GM20000 (cell line): ENCODE measurements around the gene HDAC4.

Experiments
- DNase-seq: peaks from one replicate; pipeline ENCODE4 v3.0.0; 2012; ENCODE audit warnings: low spot score
- CTCF ChIP-seq: IDR thresholded peaks from 2 replicates; pipeline ENCODE4 v1.5.1; 2012; ENCODE audit warnings: mild to moderate bottlenecking, control low read depth; ENCODE audit errors: extremely low read depth, missing control alignments

Gene HDAC4

GRCh38 chr2:239053801-239054503, 346.9 kb downstream of the HDAC4 start:
- no peak for TF ChIP-seq CTCF
- no peak for DNase-seq

DNA sequence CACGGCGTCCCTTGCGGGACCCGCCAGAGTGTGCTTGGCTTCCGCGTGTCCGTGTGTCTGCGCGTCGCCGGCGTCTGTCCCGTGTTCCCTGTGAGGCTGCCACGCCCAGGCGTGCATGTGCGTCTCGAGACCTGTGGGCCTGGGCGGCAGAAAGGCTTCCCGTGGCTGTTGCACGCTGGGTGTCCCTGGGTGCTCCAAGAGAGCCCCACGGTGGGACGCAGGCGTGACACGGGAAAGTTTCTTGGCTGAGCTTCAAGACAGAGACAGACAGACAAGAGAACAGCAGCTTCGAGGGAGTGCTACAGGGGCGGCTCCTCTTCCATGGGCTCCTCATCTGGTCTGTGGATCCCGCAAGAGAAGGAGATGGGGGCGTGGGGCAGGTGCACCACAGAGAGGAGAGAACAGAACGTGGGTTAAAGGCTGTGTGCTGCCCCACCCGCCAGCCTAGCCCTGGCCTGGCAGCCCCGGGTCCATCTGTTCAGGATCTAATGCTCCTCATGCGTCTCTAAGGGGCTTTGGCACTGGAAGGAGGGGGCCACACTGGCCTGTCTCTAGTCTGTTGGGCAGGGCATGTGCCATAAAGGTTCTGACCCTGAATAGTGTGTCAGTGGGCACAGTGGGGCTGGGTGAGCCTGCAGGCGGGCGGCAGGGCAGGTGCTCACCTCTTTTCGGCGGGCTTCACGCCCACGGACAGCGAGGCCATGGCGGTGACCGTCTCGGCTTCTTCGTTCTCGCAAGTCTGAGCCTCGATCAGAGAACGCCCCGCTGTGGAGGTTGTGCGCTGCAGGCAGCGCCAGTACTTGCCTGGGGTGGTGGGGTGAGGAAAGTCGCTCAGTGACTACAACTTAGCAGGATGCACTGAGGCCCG, 347.8 kb downstream of the HDAC4 start:
- no peak for TF ChIP-seq CTCF
- no peak for DNase-seq

GRCh38 chr2:239051891-239052445, 348.9 kb downstream of the HDAC4 start:
- no peak for TF ChIP-seq CTCF
- no peak for DNase-seq

GRCh38 chr2:239050252-239050649, 350.6 kb downstream of the HDAC4 start:
- no peak for TF ChIP-seq CTCF

DNA sequence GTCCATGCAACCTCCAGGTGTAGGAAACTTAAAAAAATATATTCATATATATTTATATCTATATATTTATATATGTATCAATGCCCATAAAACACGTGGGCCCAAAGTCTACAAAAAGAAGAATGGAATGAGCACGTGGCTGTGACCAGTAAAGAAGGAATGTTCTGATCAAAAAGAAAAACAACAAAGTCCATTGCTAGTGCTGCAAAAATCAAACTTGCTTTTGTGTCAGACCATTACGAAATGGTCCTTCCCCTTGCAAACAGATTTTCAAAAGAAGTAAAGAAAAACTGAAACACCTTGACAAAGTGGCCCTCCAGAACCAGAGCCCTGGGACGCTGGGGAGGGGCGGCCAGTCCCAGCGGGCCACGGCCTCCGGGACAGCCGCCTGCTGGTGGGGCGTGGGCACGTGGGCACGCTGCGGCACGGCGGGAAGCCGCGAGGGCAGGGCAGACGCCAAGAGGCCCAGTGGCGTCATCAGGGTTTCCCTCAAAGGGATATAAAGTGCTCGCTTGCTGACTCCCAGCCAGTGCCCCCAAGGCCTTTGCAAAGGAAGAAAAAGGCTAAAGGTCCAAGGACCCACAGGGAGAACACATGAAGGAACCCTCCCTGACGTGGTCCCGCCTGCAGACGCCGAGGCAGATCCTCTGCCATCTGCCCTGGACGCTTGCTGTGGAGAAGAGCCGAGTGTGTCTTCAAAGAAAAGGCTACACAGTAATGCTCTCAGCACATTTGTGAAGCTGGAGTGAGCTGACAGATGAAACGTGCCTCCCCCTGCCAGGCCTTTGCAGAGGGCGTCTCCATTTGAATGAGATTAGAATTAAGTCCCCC, 351.2 kb downstream of the HDAC4 start:
- TF ChIP-seq CTCF, result no peak
- DNase-seq, result no peak

More at GRCh38 chr2:239050252-239050649, 350.6 kb downstream of the HDAC4 start:
- no peak for DNase-seq

DNA sequence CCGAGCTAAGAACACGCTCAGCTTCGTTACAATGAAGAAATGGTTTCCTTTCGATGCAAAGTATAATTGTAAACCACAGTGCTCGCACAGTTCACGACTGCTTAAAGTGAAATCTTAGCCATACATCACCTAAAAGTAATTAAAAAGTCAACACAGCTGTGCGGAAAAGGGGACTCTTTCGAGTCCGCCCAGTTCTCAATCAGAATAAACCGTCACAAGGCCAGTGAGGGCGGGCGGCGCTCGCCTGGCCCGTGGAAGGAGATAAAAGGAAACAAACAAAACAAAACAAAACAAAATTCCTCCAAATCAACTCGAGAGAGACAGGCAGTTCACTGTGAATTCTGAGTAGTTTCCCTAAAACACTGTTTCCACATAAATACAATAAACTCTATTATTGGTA, 352.1 kb downstream of the HDAC4 start:
- TF ChIP-seq CTCF, result no peak
- no peak for DNase-seq
